Measurements from ENCODE around the gene ATP6AP1.

GRCh38 chrX:154432210-154432609 is 3.7 kb downstream of the ATP6AP1 start:
- TF ChIP-seq CTCF (IDR thresholded peaks at IDR 0.05; ENCODE audit: low read depth, low read length) (no peak), EZH2phosphoT487 (IDR thresholded peaks at IDR 0.05; ENCODE audit: low read depth) (no peak)
